ENCODE results near the gene SYNPO.

The SYNPO gene

GRCh38 chr5:150658121-150658520 is 17.7 kb downstream of the SYNPO start:
- H3K4me3 ChIP-seq (replicated peaks; ENCODE audit: low read depth, low read length), result no peak overlapping the region
- TF ChIP-seq CTCF (IDR thresholded peaks at IDR 0.05; ENCODE audit: low read length, missing control alignments), result no peak
- no peak for DNase-seq (ENCODE audit: low read depth)

GRCh38 chr5:150658699-150659265 is 18.3 kb downstream of the SYNPO start:
- TF ChIP-seq CTCF (IDR thresholded peaks at IDR 0.05; ENCODE audit: low read length, missing control alignments), result no peak
- H3K4me3 ChIP-seq (replicated peaks; ENCODE audit: low read depth, low read length), result no peak overlapping the region
- no peak for DNase-seq (ENCODE audit: low read depth)

- no peak for TF ChIP-seq CTCF (IDR thresholded peaks at IDR 0.05; ENCODE audit: low read length, missing control alignments)
- DNase-seq (ENCODE audit: low read depth), result no peak
Measured at GRCh38 chr5:150659360-150660107, 19.1 kb downstream of the SYNPO start.

GRCh38 chr5:150660108-150660831 is 19.8 kb downstream of the SYNPO start:
- no peak overlapping the region for H3K4me3 ChIP-seq (replicated peaks; ENCODE audit: low read depth, low read length)
- no peak for DNase-seq (ENCODE audit: low read depth)
- no peak for TF ChIP-seq CTCF (IDR thresholded peaks at IDR 0.05; ENCODE audit: low read length, missing control alignments)

More at GRCh38 chr5:150659360-150660107, 19.1 kb downstream of the SYNPO start:
- H3K4me3 ChIP-seq (replicated peaks; ENCODE audit: low read depth, low read length), result no peak overlapping the region

- no peak for DNase-seq (ENCODE audit: low read depth)
- no peak for TF ChIP-seq CTCF (IDR thresholded peaks at IDR 0.05; ENCODE audit: low read length, missing control alignments)
Measured at GRCh38 chr5:150661086-150661485, 20.6 kb downstream of the SYNPO start, which contains the start of gene MYOZ3. MYOZ3 (plus strand) TSS chr5:150661251; CDS start chr5:150662942, 1,691 bp downstream.

GRCh38 chr5:150661821-150662596 is 21.5 kb downstream of the SYNPO start:
- TF ChIP-seq CTCF (IDR thresholded peaks at IDR 0.05; ENCODE audit: low read length, missing control alignments), result no peak
- no peak overlapping the region for H3K4me3 ChIP-seq (replicated peaks; ENCODE audit: low read depth, low read length)
- DNase-seq (ENCODE audit: low read depth), result no peak

More at GRCh38 chr5:150661086-150661485, 20.6 kb downstream of the SYNPO start, which contains the start of gene MYOZ3:
- no peak within 1 kb of the TSS for H3K4me3 ChIP-seq (replicated peaks; ENCODE audit: low read depth, low read length)
